ENCODE results near the gene EPAS1.

Gene EPAS1

GRCh38 chr2:46257980-46258379 lies 39.2 kb upstream of the EPAS1 start:
- TF ChIP-seq, protein P1, sequence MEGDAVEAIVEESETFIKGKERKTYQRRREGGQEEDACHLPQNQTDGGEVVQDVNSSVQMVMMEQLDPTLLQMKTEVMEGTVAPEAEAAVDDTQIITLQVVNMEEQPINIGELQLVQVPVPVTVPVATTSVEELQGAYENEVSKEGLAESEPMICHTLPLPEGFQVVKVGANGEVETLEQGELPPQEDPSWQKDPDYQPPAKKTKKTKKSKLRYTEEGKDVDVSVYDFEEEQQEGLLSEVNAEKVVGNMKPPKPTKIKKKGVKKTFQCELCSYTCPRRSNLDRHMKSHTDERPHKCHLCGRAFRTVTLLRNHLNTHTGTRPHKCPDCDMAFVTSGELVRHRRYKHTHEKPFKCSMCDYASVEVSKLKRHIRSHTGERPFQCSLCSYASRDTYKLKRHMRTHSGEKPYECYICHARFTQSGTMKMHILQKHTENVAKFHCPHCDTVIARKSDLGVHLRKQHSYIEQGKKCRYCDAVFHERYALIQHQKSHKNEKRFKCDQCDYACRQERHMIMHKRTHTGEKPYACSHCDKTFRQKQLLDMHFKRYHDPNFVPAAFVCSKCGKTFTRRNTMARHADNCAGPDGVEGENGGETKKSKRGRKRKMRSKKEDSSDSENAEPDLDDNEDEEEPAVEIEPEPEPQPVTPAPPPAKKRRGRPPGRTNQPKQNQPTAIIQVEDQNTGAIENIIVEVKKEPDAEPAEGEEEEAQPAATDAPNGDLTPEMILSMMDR (conservative IDR thresholded peaks at IDR 0.05) = no peak
- TF ChIP-seq ZFX (IDR thresholded peaks at IDR 0.05) = no peak
- H3K27ac ChIP-seq = no peak overlapping the region

DNA sequence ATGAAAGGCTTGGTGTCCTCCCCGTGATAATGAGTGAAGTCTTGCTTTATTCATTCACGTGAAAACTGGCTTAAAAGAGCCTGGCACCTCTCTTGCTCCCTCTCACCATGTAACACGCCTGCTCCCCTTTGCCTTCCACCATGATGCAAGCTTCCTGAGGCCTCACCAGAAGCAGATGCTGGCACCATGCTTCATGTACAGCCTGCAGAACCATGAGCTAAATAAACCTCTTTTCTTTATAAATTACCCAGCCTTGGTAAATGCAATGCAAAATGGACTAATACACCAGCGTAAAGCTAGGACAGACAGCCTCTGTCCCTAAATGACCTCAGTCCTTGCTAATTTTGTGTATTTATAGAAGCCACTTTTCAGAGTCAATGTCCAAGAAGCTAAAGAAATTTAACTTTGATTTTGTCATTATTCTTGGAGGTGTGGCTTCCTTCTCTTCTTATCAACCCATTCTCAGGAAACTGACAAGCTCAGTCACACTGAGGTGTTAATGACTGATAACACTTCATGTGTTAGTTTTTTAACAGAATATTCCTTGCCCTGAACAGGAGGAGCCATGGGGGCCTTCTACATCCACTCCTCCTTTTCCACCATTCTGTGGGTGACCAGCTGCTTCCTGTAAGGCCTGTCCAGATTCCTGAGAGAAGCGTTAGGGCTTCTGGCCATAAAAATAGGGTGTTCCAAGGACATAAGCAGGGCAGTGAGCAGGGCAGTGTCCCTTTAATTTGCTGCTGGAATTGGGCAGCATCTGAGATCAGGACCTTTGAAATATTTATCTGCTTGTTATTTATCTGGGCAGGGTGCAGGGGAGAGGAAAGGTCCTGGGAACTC lies 38.0 kb upstream of the EPAS1 start:
- no peak overlapping the region for H3K27ac ChIP-seq
- TF ChIP-seq, protein P1 (conservative IDR thresholded peaks at IDR 0.05) = no peak
- TF ChIP-seq ZFX (IDR thresholded peaks at IDR 0.05) = no peak

- TF ChIP-seq, protein P1 (conservative IDR thresholded peaks at IDR 0.05) = no peak
- no peak for TF ChIP-seq ZFX (IDR thresholded peaks at IDR 0.05)
Observed at GRCh38 chr2:46259777-46260168, 37.4 kb upstream of the EPAS1 start.

GRCh38 chr2:46260305-46260704 lies 36.9 kb upstream of the EPAS1 start:
- no peak for TF ChIP-seq ZFX (IDR thresholded peaks at IDR 0.05)
- TF ChIP-seq, protein P1 (conservative IDR thresholded peaks at IDR 0.05) = no peak
- H3K27ac ChIP-seq = no peak overlapping the region

More at GRCh38 chr2:46259777-46260168, 37.4 kb upstream of the EPAS1 start:
- no peak overlapping the region for H3K27ac ChIP-seq

DNA sequence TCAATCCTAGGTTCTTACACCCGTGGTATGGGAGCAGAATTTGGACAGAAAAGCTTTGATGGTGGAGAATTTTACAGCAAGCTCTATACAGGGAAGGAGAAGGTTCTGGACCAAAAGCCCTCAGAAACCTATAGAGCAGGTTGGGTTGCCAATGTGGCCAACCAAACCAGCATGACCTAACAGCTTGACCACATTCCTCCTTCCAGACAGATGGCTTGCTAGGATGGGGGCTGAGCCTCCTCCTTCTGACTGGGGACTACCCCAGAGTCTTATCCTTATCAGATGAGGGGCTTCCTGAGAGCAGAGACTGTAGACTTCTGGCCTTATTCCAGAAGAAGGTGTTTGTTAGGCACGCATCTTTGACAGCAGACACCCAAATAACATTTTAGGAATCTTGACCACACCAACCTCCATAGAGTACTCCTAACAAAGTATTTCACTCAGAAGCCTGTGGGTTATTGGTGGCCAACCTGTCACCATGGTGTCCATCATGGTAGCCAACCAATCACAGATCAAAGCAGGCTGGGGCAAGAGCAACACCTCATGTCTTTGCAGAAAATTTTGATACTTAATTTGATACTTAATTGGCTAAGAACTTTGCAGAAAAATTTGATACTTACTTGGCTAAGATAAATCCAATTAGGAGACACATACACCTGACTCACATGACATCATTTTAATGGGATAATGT lies 34.8 kb upstream of the EPAS1 start:
- H3K27ac ChIP-seq = no peak overlapping the region
- TF ChIP-seq, protein P1 (conservative IDR thresholded peaks at IDR 0.05) = no peak
- TF ChIP-seq ZFX (IDR thresholded peaks at IDR 0.05) = no peak

DNA sequence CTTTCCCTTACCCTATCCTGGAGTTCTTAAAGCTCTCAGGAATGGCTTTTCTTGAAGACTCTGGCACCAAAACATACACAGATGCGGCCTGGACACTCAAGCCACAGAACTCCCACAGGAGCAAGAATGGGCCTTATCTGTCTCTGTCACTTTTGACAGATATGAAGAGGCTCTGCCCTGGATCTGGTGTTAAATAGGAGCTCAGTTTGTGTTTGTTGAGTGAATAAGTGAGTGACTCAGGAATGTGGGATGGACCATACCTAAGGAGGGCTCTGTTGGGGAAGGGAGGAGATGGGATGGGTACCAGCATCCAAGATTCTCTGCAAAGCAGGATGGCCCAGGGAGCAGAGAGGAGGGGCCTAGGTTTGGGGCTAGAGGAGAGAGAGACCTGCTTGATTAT lies 33.9 kb upstream of the EPAS1 start:
- no peak overlapping the region for H3K27ac ChIP-seq
- TF ChIP-seq ZFX (IDR thresholded peaks at IDR 0.05) = no peak
- TF ChIP-seq, protein P1 (conservative IDR thresholded peaks at IDR 0.05) = no peak

- TF ChIP-seq ZFX (IDR thresholded peaks at IDR 0.05) = no peak
- TF ChIP-seq, protein P1 (conservative IDR thresholded peaks at IDR 0.05) = no peak
Observed at GRCh38 chr2:46264447-46264846, 32.8 kb upstream of the EPAS1 start.

More at GRCh38 chr2:46264447-46264846, 32.8 kb upstream of the EPAS1 start:
- H3K27ac ChIP-seq = no peak overlapping the region
